Measurements from ENCODE around the gene CFP. TPM values are rescaled to one million over a fixed set of nuclear protein-coding genes. Genes with fewer than 3 reads are reported as not detected.

Gene CFP
- total RNA-seq, 1 experiment from 2014 or later = 0.48 TPM

DNA sequence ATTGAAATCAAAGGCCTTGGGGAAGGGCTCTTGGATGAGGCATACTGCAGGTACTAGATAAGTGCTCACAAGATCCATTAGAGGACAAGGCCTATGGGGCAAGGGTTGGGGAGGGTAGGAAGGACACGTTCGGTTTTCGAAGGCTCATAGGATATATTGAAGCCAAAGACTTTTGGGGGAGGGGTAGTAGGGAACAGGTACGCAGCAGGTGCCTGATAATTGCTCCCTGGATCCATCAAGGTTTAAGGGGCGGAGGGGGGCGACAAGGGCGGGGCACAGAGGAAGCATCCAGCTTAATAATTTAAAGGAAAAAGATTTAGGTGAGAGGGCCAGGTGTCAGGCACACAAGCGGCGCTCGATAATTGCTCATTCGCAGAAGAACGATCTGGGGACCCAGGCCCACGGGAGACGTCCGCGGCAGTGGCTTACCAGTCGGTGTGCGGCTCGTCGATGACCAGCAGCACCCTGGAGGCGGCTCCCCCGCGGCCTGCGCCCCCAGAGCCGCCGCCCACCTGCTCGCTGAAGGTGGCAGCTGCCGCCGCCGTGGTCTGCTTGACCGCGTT lies 10.7 kb downstream of the CFP start:
- Histone ChIP-seq H3K36me3 (ENCODE audit: low read depth) (no peaks in the 10 kb centered on the region), H3K9me3 (ENCODE audit: insufficient read depth, low read depth) (no peaks in the 10 kb centered on the region), H3K79me2 (ENCODE audit: low read depth) (no peaks in the 10 kb centered on the region), H3K4me2 (no peak overlapping the region), H3K9me2 (ENCODE audit: insufficient read depth) (no peaks in the 10 kb centered on the region), H3K27ac (no peak overlapping the region), H2AFZ (no peak overlapping the region), H3K4me3 (no peak overlapping the region), H3K27me3 (ENCODE audit: insufficient read depth, low read depth) (no peaks in the 10 kb centered on the region), H3K4me1 (replicated peaks; ENCODE audit: insufficient read depth) (no peaks in the 10 kb centered on the region), H4K20me1 (ENCODE audit: insufficient read depth) (no peaks in the 10 kb centered on the region), H3F3A (ENCODE audit: insufficient read depth, low read depth) (no peaks in the 10 kb centered on the region)
- no peak for DNase-seq
- ChIA-PET POLR2A (ENCODE audit: unreplicated experiment) (no interaction called here), CTCF (no interaction called here)
- intact Hi-C loops (cut with micrococcal nuclease; ENCODE audit: unreplicated experiment) = no loop called here
- no TSS peak for BruUV-seq (replicated peaks)
- TF ChIP-seq EZH2 (IDR thresholded peaks at IDR 0.05; ENCODE audit: low read depth) = no peak
- TF ChIP-seq, protein P1, sequence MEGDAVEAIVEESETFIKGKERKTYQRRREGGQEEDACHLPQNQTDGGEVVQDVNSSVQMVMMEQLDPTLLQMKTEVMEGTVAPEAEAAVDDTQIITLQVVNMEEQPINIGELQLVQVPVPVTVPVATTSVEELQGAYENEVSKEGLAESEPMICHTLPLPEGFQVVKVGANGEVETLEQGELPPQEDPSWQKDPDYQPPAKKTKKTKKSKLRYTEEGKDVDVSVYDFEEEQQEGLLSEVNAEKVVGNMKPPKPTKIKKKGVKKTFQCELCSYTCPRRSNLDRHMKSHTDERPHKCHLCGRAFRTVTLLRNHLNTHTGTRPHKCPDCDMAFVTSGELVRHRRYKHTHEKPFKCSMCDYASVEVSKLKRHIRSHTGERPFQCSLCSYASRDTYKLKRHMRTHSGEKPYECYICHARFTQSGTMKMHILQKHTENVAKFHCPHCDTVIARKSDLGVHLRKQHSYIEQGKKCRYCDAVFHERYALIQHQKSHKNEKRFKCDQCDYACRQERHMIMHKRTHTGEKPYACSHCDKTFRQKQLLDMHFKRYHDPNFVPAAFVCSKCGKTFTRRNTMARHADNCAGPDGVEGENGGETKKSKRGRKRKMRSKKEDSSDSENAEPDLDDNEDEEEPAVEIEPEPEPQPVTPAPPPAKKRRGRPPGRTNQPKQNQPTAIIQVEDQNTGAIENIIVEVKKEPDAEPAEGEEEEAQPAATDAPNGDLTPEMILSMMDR (conservative IDR thresholded peaks at IDR 0.05) = no peak

DNA sequence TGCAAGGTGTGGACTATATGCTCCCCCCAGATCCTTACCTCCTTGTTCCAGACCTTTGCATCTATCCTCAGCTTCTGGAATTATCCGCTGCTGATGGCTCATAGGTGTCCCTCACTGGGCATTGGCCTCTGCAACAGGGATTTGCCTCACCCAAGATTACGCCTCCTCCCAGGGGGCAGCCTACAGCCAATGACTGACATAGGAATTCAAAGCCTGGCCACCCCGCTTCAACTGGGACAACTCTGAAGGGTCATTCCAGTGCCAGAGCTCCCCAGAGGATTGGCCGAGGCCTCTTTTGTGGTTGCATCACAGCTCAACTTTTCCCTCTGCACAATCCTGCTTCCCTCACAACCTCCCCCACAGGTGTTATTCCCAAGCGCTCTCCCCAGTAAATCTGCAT lies 15.1 kb downstream of the CFP start:
- Histone ChIP-seq H4K20me1 (ENCODE audit: insufficient read depth) (no peaks in the 10 kb centered on the region), H3K36me3 (ENCODE audit: low read depth) (no peaks in the 10 kb centered on the region), H3K27ac (no peak overlapping the region), H3F3A (ENCODE audit: insufficient read depth, low read depth) (no peaks in the 10 kb centered on the region), H2AFZ (no peak overlapping the region), H3K4me2 (no peak overlapping the region), H3K27me3 (ENCODE audit: insufficient read depth, low read depth) (no peaks in the 10 kb centered on the region), H3K4me1 (replicated peaks; ENCODE audit: insufficient read depth) (no peaks in the 10 kb centered on the region), H3K4me3 (no peak overlapping the region), H3K9me3 (ENCODE audit: insufficient read depth, low read depth) (no peaks in the 10 kb centered on the region), H3K9me2 (ENCODE audit: insufficient read depth) (no peaks in the 10 kb centered on the region), H3K79me2 (ENCODE audit: low read depth) (no peaks in the 10 kb centered on the region)
- CTCF ChIA-PET = no interaction called here
- DNase-seq = no peak
- BruUV-seq (replicated peaks) = no TSS peak
- intact Hi-C loops (cut with micrococcal nuclease; ENCODE audit: unreplicated experiment) = no loop called here
- POLR2A ChIA-PET (ENCODE audit: unreplicated experiment) = no interaction called here
- TF ChIP-seq, protein P1 (conservative IDR thresholded peaks at IDR 0.05) = no peak
- TF ChIP-seq EZH2 (IDR thresholded peaks at IDR 0.05; ENCODE audit: low read depth) = no peak

DNA sequence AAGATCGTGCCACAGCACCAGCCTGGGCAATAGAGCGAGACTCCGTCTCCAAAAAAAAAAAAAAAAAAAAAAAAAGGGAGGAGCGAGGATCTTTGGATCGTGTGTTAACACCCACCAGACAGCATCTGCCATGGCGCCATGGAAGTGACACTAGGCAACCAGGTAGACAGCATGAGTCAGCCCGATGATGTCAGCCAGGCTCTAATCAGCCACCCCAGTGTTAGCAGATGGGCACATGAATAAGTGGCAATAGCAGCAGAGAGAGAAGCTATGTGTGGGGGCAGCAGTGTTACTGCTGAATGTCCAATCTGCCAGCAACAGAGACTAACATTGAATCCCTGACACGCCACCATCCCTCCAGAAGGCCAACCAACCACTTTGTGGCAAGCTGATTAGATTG lies 16.6 kb downstream of the CFP start:
- H3K4me2 ChIP-seq = no peak overlapping the region
- no peaks in the 10 kb centered on the region for H3K36me3 ChIP-seq (ENCODE audit: low read depth)
- no peak overlapping the region for H2AFZ ChIP-seq
- H3K27ac ChIP-seq = no peak overlapping the region
- DNase-seq = no peak
- ChIA-PET POLR2A (ENCODE audit: unreplicated experiment) (no interaction called here), CTCF (no interaction called here)
- no peaks in the 10 kb centered on the region for H3K27me3 ChIP-seq (ENCODE audit: insufficient read depth, low read depth)
- H4K20me1 ChIP-seq (ENCODE audit: insufficient read depth) = no peaks in the 10 kb centered on the region
- TF ChIP-seq, protein P1 (conservative IDR thresholded peaks at IDR 0.05) = no peak
- TF ChIP-seq EZH2 (IDR thresholded peaks at IDR 0.05; ENCODE audit: low read depth) = no peak
- no peaks in the 10 kb centered on the region for H3K9me2 ChIP-seq (ENCODE audit: insufficient read depth)
- no peaks in the 10 kb centered on the region for H3K9me3 ChIP-seq (ENCODE audit: insufficient read depth, low read depth)
- no peaks in the 10 kb centered on the region for H3F3A ChIP-seq (ENCODE audit: insufficient read depth, low read depth)
- intact Hi-C loops (cut with micrococcal nuclease; ENCODE audit: unreplicated experiment) = no loop called here
- H3K4me3 ChIP-seq = no peak overlapping the region
- no TSS peak for BruUV-seq (replicated peaks)
- H3K4me1 ChIP-seq (replicated peaks; ENCODE audit: insufficient read depth) = no peaks in the 10 kb centered on the region
- H3K79me2 ChIP-seq (ENCODE audit: low read depth) = no peaks in the 10 kb centered on the region

All from PC-9 (cell line).